GM12892 (cell line): Measurements from ENCODE around the gene ETHE1.

Experiments
- DNase-seq: peaks from one replicate; pipeline ENCODE4 v3.0.0; 2011; ENCODE audit not compliant: insufficient read length
- FAIRE-seq: peaks from 2 replicates; lab custom pipeline; 2011; peaks lifted over from hg19 to GRCh38; lab: Jason Lieb, UNC
- POLR2A ChIP-seq: IDR thresholded peaks from 2 replicates; pipeline ENCODE4 v1.6.1; 2011; ENCODE audit warnings: low read depth, low read length, control low read depth
- POLR2AphosphoS5 ChIP-seq: IDR thresholded peaks from 2 replicates; pipeline ENCODE4 v1.6.1; 2011; ENCODE audit warnings: low read depth, low read length, control low read depth
- TAF1 ChIP-seq: IDR thresholded peaks from 2 replicates; pipeline ENCODE4 v1.6.1; 2011; ENCODE audit warnings: low read depth, mild to moderate bottlenecking, control low read depth, low read length, borderline replicate concordance

ETHE1 gene

GRCh38 chr19:43467276-43467675, 59.7 kb downstream of the ETHE1 start:
- TF ChIP-seq POLR2A (no peak), POLR2AphosphoS5 (no peak), TAF1 (no peak)
- DNase-seq (no peak), FAIRE-seq (no peak)

- no peak for FAIRE-seq
- TF ChIP-seq POLR2AphosphoS5 (no peak), POLR2A (no peak), TAF1 (no peak)
- no peak for DNase-seq
These were observed 60.2 kb downstream of the ETHE1 start for GRCh38 chr19:43466793-43467192.

DNA sequence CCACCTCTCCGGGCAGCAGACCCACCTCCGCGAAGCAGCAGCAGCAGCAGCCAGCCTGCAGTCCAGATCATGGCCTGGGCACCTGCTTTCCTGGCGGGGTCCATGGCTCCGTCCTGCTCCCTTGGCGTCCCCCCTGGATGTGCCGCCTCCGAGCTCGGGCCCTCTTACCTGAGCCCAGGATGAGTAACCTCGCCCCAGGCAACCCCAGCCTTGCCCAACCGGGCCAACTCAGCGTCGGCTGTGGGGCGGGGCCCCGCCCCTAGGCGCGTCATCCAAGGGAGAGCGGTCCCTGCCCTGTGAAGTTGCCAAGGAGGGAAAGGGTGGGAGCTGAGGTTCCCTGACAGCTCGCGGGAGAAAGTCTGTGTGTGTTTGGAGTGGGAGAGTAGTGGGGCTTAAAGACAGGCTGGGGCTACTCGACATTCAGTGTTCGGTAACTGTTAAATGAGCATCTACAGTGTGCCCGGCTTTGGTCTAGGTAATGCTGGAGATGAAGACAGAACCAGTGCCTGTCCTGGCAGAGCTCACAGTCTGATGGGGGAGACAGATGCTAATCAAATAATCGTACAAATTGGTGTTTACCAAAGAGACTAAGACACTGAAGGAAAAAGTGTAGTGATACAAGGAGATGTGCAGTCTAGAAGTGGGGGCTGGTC, 61.4 kb downstream of the ETHE1 start, which contains the start of gene LYPD3:
Gene LYPD3, minus strand, starts transcription at position 141 of the 653 bp plus-strand sequence. Its CDS starts 37 bp downstream, at position 104.
- FAIRE-seq (no peak), DNase-seq (no peak)
- TF ChIP-seq POLR2AphosphoS5: no peak
- no peak for TF ChIP-seq POLR2A
- no peak for TF ChIP-seq TAF1

DNA sequence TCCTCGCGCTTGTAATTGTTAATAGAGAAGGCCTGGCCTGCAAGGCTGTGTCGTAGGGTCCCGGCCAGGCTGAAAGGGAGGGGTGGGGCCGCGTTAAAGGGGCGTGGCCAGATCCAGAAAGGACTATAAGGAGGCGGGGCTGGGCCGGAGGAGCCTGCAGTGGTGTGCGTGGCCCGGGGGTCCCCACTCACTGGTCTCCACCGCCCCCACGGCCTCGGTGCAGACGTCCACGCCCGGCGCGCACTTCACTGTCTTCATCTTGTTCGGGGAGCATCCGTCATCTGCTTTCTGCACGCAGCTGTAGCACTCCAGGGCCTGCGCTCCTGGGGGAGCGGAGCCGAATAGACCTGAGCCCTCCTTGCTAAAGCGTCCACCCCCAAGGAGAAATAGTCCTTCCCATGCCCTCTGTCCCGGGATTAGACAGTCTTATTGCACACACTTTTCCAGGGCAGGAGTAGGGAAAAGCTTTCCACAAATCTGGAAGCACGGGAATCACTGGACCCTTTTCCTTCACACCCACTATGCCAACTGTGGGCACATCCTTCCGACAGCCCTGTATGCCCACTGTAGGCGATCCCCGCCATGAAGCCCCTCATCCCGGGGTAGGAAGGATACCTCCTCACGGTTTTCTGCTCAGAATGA, 62.7 kb downstream of the ETHE1 start:
- TF ChIP-seq POLR2AphosphoS5 (no peak), TAF1 (no peak), POLR2A (no peak)
- no peak for FAIRE-seq

DNA sequence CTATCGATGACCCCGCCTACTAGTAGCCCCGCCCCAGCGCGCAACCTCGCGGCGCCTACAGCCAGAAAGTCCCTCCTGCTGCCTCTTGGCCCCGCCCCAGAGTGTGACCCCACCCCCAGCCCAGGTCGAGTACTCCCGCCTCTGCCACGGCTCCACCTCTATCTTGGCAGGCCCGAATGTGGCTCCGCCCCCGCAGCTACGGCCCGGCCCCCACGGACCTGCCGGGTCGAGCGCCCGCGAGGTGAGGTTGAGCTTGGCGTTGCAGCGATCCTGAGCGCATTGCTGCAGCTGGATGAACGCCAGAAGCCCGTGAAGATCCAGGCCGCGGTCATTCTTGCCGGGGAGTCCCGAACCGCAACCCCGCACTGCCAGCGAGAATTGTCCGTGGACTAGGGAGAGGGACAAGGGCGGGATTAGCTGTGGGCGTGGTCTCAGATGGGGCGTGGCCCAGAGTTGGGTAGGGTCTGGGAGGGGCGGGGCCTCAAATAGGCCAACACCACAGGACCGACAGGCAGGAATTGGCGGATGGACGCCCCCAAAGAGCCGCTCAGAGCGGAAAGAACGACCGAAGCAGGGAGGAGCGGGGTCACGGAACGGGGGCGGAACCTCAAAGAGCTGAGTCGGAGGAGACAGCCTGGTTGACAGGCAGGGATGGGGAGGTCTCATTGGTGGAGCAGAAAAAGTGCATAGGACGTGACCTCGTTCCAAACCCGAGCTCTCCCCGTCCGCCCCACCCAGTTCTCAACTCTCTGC, 63.4 kb downstream of the ETHE1 start:
- DNase-seq: peak; percentile 90
- FAIRE-seq: peak; percentile 92
- TF ChIP-seq POLR2AphosphoS5 (no peak), POLR2A (no peak), TAF1 (no peak)

More for the DNA sequence above, 62.7 kb downstream of the ETHE1 start:
- no peak for DNase-seq

DNA sequence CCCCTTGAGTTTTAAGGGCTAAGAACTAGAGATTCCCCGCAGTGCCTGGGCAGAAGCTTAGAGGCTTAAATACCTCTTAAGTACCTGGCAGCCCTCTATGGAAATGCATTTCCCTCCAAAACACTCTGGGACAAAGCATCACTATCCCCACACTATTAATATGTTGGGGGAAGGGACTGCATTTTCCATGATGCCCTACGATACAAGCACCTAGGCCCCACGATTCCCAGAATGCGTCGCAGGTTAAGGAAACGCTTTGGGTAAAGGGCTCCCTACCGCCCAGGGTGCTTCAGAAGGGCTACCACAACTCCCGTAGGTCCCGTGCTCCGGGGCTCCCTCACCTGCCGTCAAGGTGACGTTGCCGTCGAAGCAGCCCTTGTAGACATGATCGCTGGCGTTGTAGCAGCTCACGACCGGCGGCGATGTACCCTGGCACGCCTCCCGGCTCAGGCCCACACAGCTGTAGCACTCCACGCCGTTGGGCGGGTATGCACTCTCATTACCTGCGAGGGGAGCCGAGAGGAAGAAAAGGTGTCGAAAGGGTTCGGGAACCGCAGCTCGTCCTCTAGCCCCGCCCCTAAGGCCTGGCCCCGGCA, 64.1 kb downstream of the ETHE1 start:
- TF ChIP-seq POLR2A (no peak), POLR2AphosphoS5 (no peak), TAF1 (no peak)
- no peak for DNase-seq
- FAIRE-seq: no peak

- FAIRE-seq: no peak
- no peak for DNase-seq
- no peak for TF ChIP-seq POLR2AphosphoS5
- TF ChIP-seq POLR2A: no peak
- no peak for TF ChIP-seq TAF1
These were observed 64.6 kb downstream of the ETHE1 start for GRCh38 chr19:43462383-43462782.

DNA sequence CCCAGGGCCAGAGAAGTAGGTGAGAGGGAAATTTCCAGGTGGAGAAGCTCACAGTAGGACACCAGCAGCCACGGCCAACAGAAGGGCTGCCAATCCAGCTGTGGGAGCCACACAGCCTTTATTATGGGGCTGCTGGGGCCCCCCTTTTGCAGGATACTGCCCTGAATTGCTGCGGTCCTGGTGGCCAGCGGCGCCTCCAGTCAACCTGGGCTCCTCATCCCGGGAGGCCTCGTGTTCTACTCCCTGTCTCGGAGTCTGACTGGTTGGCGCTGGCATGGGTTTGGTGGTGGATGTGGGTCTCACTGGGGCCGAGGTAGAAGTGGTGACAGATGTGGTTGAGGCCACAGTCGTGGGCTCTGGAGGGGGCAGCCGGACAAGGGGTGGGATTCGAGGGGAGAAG, 65.7 kb downstream of the ETHE1 start:
- TF ChIP-seq TAF1 (no peak), POLR2A (no peak), POLR2AphosphoS5 (no peak)
- DNase-seq (no peak), FAIRE-seq (no peak)

GRCh38 chr19:43460362-43461016, 66.5 kb downstream of the ETHE1 start:
- no peak for FAIRE-seq
- no peak for TF ChIP-seq TAF1
- TF ChIP-seq POLR2AphosphoS5: no peak
- no peak for DNase-seq

GRCh38 chr19:43457809-43458208, 69.2 kb downstream of the ETHE1 start:
- no peak for DNase-seq

More at GRCh38 chr19:43457809-43458208, 69.2 kb downstream of the ETHE1 start:
- no peak for FAIRE-seq
- TF ChIP-seq TAF1: no peak
